Effector CD8-positive, alpha-beta T cell (primary cell): ENCODE results near the gene PDK2.

Source experiments
- DNase-seq: peaks from one replicate; lab custom pipeline; 2025; lab: John Stamatoyannopoulos, UW

The PDK2 gene

GRCh38 chr17:50149417-50150353 lies 54.5 kb downstream of the PDK2 start:
- peak; percentile 37 for DNase-seq

- DNase-seq, result no peak
Measured at GRCh38 chr17:50150354-50151040, 55.3 kb downstream of the PDK2 start, which contains the start of gene PPP1R9B. Gene PPP1R9B, minus strand, starts transcription at chr17:50150677. Its CDS starts 164 bp downstream, at chr17:50150513.

- peak; percentile 70 for DNase-seq
Measured at GRCh38 chr17:50151041-50151936, 56.1 kb downstream of the PDK2 start.

GRCh38 chr17:50151937-50152547 lies 56.9 kb downstream of the PDK2 start:
- no peak for DNase-seq

GRCh38 chr17:50152736-50153135 lies 57.6 kb downstream of the PDK2 start:
- DNase-seq, result no peak

GRCh38 chr17:50153650-50154575 lies 58.8 kb downstream of the PDK2 start:
- no peak for DNase-seq

- DNase-seq, result no peak
Measured at GRCh38 chr17:50154604-50155003, 59.5 kb downstream of the PDK2 start.

- no peak for DNase-seq
Measured at GRCh38 chr17:50155115-50155819, 60.1 kb downstream of the PDK2 start.

GRCh38 chr17:50157891-50158290 lies 62.7 kb downstream of the PDK2 start:
- DNase-seq, result no peak

- DNase-seq, result peak; percentile 95
Measured at GRCh38 chr17:50161023-50161910, 66.1 kb downstream of the PDK2 start.
